MCF 10A (cell line): ENCODE results near the gene PROK2. TPM values are rescaled to one million over a fixed set of nuclear protein-coding genes. Genes with fewer than 3 reads are reported as not detected.

Experiments used
- BruUV-seq: library from RNA; stranded (reverse); fragments of 400-500 nt; replicated peaks from 2 replicates; lab custom pipeline; 2021; lab: Mats Ljungman, UMichigan
- CTCF ChIA-PET: fragments of 300-600 bp; sonication (Branson Sonifier 250); formaldehyde crosslinking; extraction: SDS; loops from one replicate; lab custom pipeline; 2021; ENCODE audit warnings: antibody characterized with exemption, inconsistent platforms; lab: Yijun Ruan, JAX
- POLR2A ChIA-PET: fragments of 300-600, 350-650 bp; sonication (Branson Sonifier 250); formaldehyde crosslinking; extraction: SDS; loops from one replicate; lab custom pipeline; 2020; ENCODE audit warnings: antibody characterized with exemption, inconsistent platforms; lab: Yijun Ruan, JAX
- DNase-seq: peaks from one replicate; pipeline ENCODE4 v3.0.0-alpha.2; 2018; ENCODE audit not compliant: unreplicated experiment
- H3K27ac Mint-ChIP-seq: one replicate; pipeline ENCODE4 v1.8.0; 2022; ENCODE audit warnings: mild to moderate bottlenecking, low read depth, mixed read lengths; ENCODE audit not compliant: unreplicated experiment
- H3K27me3 Mint-ChIP-seq: one replicate; pipeline ENCODE4 v1.8.0; 2022; ENCODE audit warnings: mixed read lengths; ENCODE audit not compliant: insufficient read depth, unreplicated experiment
- H3K36me3 Mint-ChIP-seq: one replicate; pipeline ENCODE4 v1.8.0; 2022; ENCODE audit warnings: mild to moderate bottlenecking, moderate library complexity, mixed read lengths; ENCODE audit not compliant: insufficient read depth, unreplicated experiment
- H3K4me1 Mint-ChIP-seq: one replicate; pipeline ENCODE4 v1.8.0; 2022; ENCODE audit warnings: mixed read lengths; ENCODE audit not compliant: insufficient read depth, unreplicated experiment
- H3K4me3 Mint-ChIP-seq: one replicate; pipeline ENCODE4 v1.8.0; 2022; ENCODE audit warnings: mild to moderate bottlenecking, moderate library complexity, mixed read lengths; ENCODE audit not compliant: unreplicated experiment
- H3K9me3 Mint-ChIP-seq: one replicate; pipeline ENCODE4 v1.8.0; 2022; ENCODE audit warnings: mixed read lengths; ENCODE audit not compliant: unreplicated experiment
- intact Hi-C: fragments of 100-400 bp; cut with micrococcal nuclease; formaldehyde crosslinking; loops from 2 replicates; pipeline ENCODE4 v1.14.1; 2022
- total RNA-seq: library from RNA; stranded (reverse); gene quantifications from 2 replicates; pipeline ENCODE4 v1.2.3, GENCODE V29; 2022
- TF ChIP-seq, protein P1 (sequence below): fragments of 200-600 bp; IDR thresholded peaks from one replicate; pipeline ENCODE4 v1.8.0; 2022; ENCODE audit warnings: antibody characterized with exemption, mild to moderate bottlenecking; ENCODE audit not compliant: unreplicated experiment

The PROK2 gene
- total RNA-seq, 1 experiment from 2014 or later = not detected

GRCh38 chr3:71726146-71726545, 58.8 kb downstream of the PROK2 start:
- POLR2A ChIA-PET = no interaction called here
- Mint-ChIP-seq H3K27ac (peak overlapping the region; percentile 5), H3K36me3 (no peaks in the 10 kb centered on the region), H3K27me3 (no peaks in the 10 kb centered on the region), H3K4me1 (no peaks in the 10 kb centered on the region), H3K9me3 (no peaks in the 10 kb centered on the region), H3K4me3 (peak overlapping the region; percentile 22)
- DNase-seq = no peak
- intact Hi-C loops = loop anchor here (5.0 kb wide), 1 partner anchor 1361 kb away; no protein-coding TSS in a partner anchor
- CTCF ChIA-PET = interaction anchor here (0.5 kb wide), 1 partner anchor 113 kb away, joined by 3 read pairs; no protein-coding TSS in a partner anchor
- BruUV-seq = no TSS peak
- TF ChIP-seq, protein P1, sequence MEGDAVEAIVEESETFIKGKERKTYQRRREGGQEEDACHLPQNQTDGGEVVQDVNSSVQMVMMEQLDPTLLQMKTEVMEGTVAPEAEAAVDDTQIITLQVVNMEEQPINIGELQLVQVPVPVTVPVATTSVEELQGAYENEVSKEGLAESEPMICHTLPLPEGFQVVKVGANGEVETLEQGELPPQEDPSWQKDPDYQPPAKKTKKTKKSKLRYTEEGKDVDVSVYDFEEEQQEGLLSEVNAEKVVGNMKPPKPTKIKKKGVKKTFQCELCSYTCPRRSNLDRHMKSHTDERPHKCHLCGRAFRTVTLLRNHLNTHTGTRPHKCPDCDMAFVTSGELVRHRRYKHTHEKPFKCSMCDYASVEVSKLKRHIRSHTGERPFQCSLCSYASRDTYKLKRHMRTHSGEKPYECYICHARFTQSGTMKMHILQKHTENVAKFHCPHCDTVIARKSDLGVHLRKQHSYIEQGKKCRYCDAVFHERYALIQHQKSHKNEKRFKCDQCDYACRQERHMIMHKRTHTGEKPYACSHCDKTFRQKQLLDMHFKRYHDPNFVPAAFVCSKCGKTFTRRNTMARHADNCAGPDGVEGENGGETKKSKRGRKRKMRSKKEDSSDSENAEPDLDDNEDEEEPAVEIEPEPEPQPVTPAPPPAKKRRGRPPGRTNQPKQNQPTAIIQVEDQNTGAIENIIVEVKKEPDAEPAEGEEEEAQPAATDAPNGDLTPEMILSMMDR = no peak

- Mint-ChIP-seq H3K36me3 (no peaks in the 10 kb centered on the region), H3K27ac (peak within 1 kb of the TSS; percentile 5), H3K9me3 (no peaks in the 10 kb centered on the region), H3K4me3 (peak within 1 kb of the TSS; percentile 77), H3K27me3 (no peaks in the 10 kb centered on the region), H3K4me1 (no peaks in the 10 kb centered on the region)
- TF ChIP-seq, protein P1 = no peak
- ChIA-PET CTCF (interaction anchor here (1.0 kb wide), 2 partner anchors 10 to 1255 kb away, joined by 3 to 6 read pairs; no protein-coding TSS in a partner anchor), POLR2A (interaction anchor here (1.0 to 1.5 kb wide), 4 partner anchors 11 to 134 kb away, joined by 4 to 5 read pairs (median 4); no protein-coding TSS in a partner anchor)
- intact Hi-C loops = loop anchor here (5.0 kb wide), 1 partner anchor 1362 kb away; no protein-coding TSS in a partner anchor
- no TSS peak for BruUV-seq
- peak; percentile 17 for DNase-seq
These were observed 59.5 kb downstream of the PROK2 start, which contains the start of gene EIF4E3 for GRCh38 chr3:71725271-71725991. Gene EIF4E3 (minus strand): TSS chr3:71725402. CDS start chr3:71725367, 35 bp downstream.

DNA sequence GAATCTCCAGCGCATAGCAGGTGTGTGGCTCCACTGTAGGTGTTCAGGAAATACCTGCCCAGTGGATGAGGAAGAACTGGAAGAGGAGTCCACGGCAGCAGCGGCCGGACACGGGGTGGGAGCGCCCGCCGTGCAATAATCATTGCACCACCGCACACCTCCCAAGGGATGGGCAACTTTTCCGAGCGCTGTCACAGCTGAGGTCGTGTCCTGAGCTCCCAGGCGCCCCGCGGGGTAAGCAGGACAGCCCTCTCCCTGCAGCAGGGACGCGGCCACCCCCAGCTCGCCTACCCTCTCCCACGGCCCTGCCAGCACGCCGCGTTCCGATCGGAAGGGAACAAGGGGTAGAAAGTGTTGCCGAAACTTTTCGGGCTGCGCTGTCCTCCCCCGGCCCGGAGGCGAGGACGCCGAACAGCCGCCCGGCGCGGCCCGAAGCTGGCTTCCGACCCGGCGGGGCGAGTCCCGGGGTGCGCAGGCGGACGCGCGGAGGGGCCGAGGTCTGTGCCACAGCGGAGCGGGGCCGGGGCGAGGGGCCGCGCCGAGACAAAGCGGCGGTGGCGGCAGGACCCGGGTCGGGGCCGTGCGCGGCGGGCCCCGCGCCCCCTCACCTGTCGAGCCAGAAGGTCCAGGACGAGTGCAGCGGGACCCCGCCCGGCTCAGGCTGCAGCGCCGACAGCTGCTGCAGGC, 60.2 kb downstream of the PROK2 start:
- DNase-seq = peak; percentile 17
- POLR2A ChIA-PET = interaction anchor here (1.0 to 1.5 kb wide), 5 partner anchors 11 to 134 kb away, joined by 3 to 5 read pairs (median 4); no protein-coding TSS in a partner anchor

More for the DNA sequence above, 60.2 kb downstream of the PROK2 start:
- TF ChIP-seq, protein P1 = no peak
- no peak overlapping the region for H3K27ac Mint-ChIP-seq
- intact Hi-C loops = loop anchor here (5.0 kb wide), 1 partner anchor 1363 kb away; no protein-coding TSS in a partner anchor
- H3K4me1 Mint-ChIP-seq = no peaks in the 10 kb centered on the region
- H3K36me3 Mint-ChIP-seq = no peaks in the 10 kb centered on the region
- no peaks in the 10 kb centered on the region for H3K9me3 Mint-ChIP-seq
- CTCF ChIA-PET = interaction anchor here (0.7 to 2.1 kb wide), 12 partner anchors 10 to 1256 kb away, joined by 3 to 12 read pairs (median 3); no protein-coding TSS in a partner anchor
- BruUV-seq = no TSS peak
- no peaks in the 10 kb centered on the region for H3K27me3 Mint-ChIP-seq
- H3K4me3 Mint-ChIP-seq = peak overlapping the region; percentile 77
